T-helper 1 cell (primary cell): ENCODE measurements around the gene SHISA9.

Experiments
- DNase-seq, 5 donors: peaks; one replicate each; pipeline ENCODE4 v3.0.0-alpha.2; 2012 to 2020

SHISA9 gene

GRCh38 chr16:13194766-13195165, 293.4 kb downstream of the SHISA9 start:
- DNase-seq, result no peak

- no peak for DNase-seq
Observed at GRCh38 chr16:13203725-13204124, 302.3 kb downstream of the SHISA9 start.

- DNase-seq, result no peak
Observed at GRCh38 chr16:13205352-13205751, 304.0 kb downstream of the SHISA9 start.

- DNase-seq, result no peak
Observed at GRCh38 chr16:13206606-13207005, 305.2 kb downstream of the SHISA9 start.

- no peak for DNase-seq
Observed at GRCh38 chr16:13207151-13207550, 305.8 kb downstream of the SHISA9 start.

GRCh38 chr16:13223666-13224065, 322.3 kb downstream of the SHISA9 start:
- no peak for DNase-seq

GRCh38 chr16:13229039-13229438, 327.6 kb downstream of the SHISA9 start:
- no peak for DNase-seq

- DNase-seq, result no peak
Observed at GRCh38 chr16:13231365-13231764, 330.0 kb downstream of the SHISA9 start.

- DNase-seq, result no peak
Observed at GRCh38 chr16:13234999-13235398, 333.6 kb downstream of the SHISA9 start.

GRCh38 chr16:13236308-13236707, 334.9 kb downstream of the SHISA9 start:
- no peak for DNase-seq

- no peak for DNase-seq
Observed at GRCh38 chr16:13238182-13238581, 336.8 kb downstream of the SHISA9 start.

- DNase-seq, result no peak
Observed at GRCh38 chr16:13242201-13242600, 340.8 kb downstream of the SHISA9 start.

- DNase-seq, result no peak
Observed at GRCh38 chr16:13244770-13245169, 343.4 kb downstream of the SHISA9 start.

- no peak for DNase-seq
Observed at GRCh38 chr16:13245713-13246377, 344.4 kb downstream of the SHISA9 start.

- DNase-seq, result no peak
Observed at GRCh38 chr16:13254998-13255614, 353.7 kb downstream of the SHISA9 start.

- no peak for DNase-seq
Observed at GRCh38 chr16:13262270-13263090, 361.1 kb downstream of the SHISA9 start.

GRCh38 chr16:13264749-13265552, 363.6 kb downstream of the SHISA9 start:
- DNase-seq, result no peak

GRCh38 chr16:13269359-13269758, 368.0 kb downstream of the SHISA9 start:
- DNase-seq, result no peak

- no peak for DNase-seq
Observed at GRCh38 chr16:13269905-13270528, 368.6 kb downstream of the SHISA9 start.

- DNase-seq, result no peak
Observed at GRCh38 chr16:13270602-13271001, 369.2 kb downstream of the SHISA9 start.

GRCh38 chr16:13289515-13289914, 388.1 kb downstream of the SHISA9 start:
- DNase-seq, result no peak
